Measurements from ENCODE around the gene PNISR. TPM values are rescaled to one million over a fixed set of nuclear protein-coding genes. Genes with fewer than 3 reads are reported as not detected.

Gene PNISR
- total RNA-seq, 1 donor from 2014 or later, result 129 TPM

- intact Hi-C loops (cut with micrococcal nuclease), result loop anchor here (5.0 to 10.0 kb wide), 2 partner anchors 43 to 505 kb away; partner anchors contain the start of gene COQ3
- no peaks in the 10 kb centered on the region for H3K9me3 Mint-ChIP-seq
- no peak within 1 kb of the TSS for H3K27ac Mint-ChIP-seq
- H3K36me3 Mint-ChIP-seq (ENCODE audit: low read depth), result no peaks in the 10 kb centered on the region
- peak within 1 kb of the TSS; percentile 30 for H3K4me3 Mint-ChIP-seq (ENCODE audit: low read depth)
- peaks cover 7% of the 10 kb centered on the region for H3K4me1 Mint-ChIP-seq (ENCODE audit: low read depth)
- peak; percentile 12 for DNase-seq (ENCODE audit: low spot score)
- peaks cover 62% of the 10 kb centered on the region for H3K27me3 Mint-ChIP-seq (ENCODE audit: low read depth)
These were observed 75.7 kb downstream of the PNISR start, which contains the start of gene FAXC for GRCh38 chr6:99349171-99350141. TSS of gene FAXC (minus strand) at chr6:99349674. CDS start at chr6:99349372, 302 bp downstream.

GRCh38 chr6:99348288-99349170 lies 76.6 kb downstream of the PNISR start:
- Mint-ChIP-seq H3K36me3 (ENCODE audit: low read depth) (no peaks in the 10 kb centered on the region), H3K27me3 (ENCODE audit: low read depth) (peaks cover 66% of the 10 kb centered on the region), H3K27ac (no peak overlapping the region), H3K9me3 (no peaks in the 10 kb centered on the region), H3K4me1 (ENCODE audit: low read depth) (peaks cover 11% of the 10 kb centered on the region), H3K4me3 (ENCODE audit: low read depth) (peak overlapping the region; percentile 30)
- DNase-seq (ENCODE audit: low spot score), result no peak
- intact Hi-C loops (cut with micrococcal nuclease), result loop anchor here (5.0 to 10.0 kb wide), 2 partner anchors 44 to 504 kb away; partner anchors contain the start of gene COQ3

Other genes starting within 250 kb of the PNISR start
- gene FAXC, start 75.6 kb downstream of the PNISR start, total RNA-seq, result 0.25 TPM in 1 of 2 replicates, not detected in the other
- gene COQ3, start 31.1 kb downstream of the PNISR start, total RNA-seq, result 12.9 and 13.7 TPM in 2 replicates
- 15.6 and 16.8 TPM in 2 replicates for gene USP45, start 90.1 kb upstream of the PNISR start, total RNA-seq
- gene CCNC, start 143.4 kb upstream of the PNISR start, total RNA-seq, result 49.2 and 52.1 TPM in 2 replicates
- not detected in 2 replicates for gene PRDM13, start 181.5 kb upstream of the PNISR start, total RNA-seq